Activated CD4-positive, alpha-beta memory T cell treated with anti-CD3 and anti-CD28 coated beads for 36 hours (primary cell): ENCODE measurements around the gene ASXL1. TPM values are rescaled to one million over a fixed set of nuclear protein-coding genes. Genes with fewer than 3 reads are reported as not detected.
A peak's percentile ranks its signal among the peaks of the same experiment; 100 is the strongest.

Experiments
- CTCF ChIA-PET: fragments of 350-600 bp; sonication (Branson Sonifier 250); formaldehyde crosslinking; loops from one replicate; lab custom pipeline; 2021; ENCODE audit warnings: antibody characterized with exemption, inconsistent platforms; lab: Charles Lee
- POLR2A ChIA-PET: fragments of 350-600 bp; sonication (Branson Sonifier 250); formaldehyde crosslinking; loops from one replicate; lab custom pipeline; 2021; ENCODE audit warnings: antibody characterized with exemption; lab: Charles Lee
- DNase-seq: peaks from one replicate; pipeline ENCODE4 v3.0.0-alpha.2; 2020
- H3K27ac Mint-ChIP-seq: one replicate; pipeline ENCODE4 v1.8.0; 2021; ENCODE audit warnings: mixed read lengths
- H3K27me3 Mint-ChIP-seq: one replicate; pipeline ENCODE4 v1.8.0; 2021; ENCODE audit warnings: mixed read lengths
- H3K36me3 Mint-ChIP-seq: one replicate; pipeline ENCODE4 v1.8.0; 2021; ENCODE audit warnings: mixed read lengths
- H3K4me1 Mint-ChIP-seq: one replicate; pipeline ENCODE4 v1.8.0; 2021; ENCODE audit warnings: low read depth, mixed read lengths
- H3K4me3 Mint-ChIP-seq: one replicate; pipeline ENCODE4 v1.8.0; 2021; ENCODE audit warnings: mild to moderate bottlenecking, mixed read lengths
- H3K9me3 Mint-ChIP-seq: one replicate; pipeline ENCODE4 v1.8.0; 2021; ENCODE audit warnings: mixed read lengths
- intact Hi-C: fragments of 100-400 bp; cut with micrococcal nuclease; formaldehyde crosslinking; loops from one replicate; pipeline ENCODE4 v1.15.1; 2023
- total RNA-seq, 2 experiments: library from RNA; stranded (reverse); gene quantifications; one replicate each; pipeline ENCODE4 v1.2.3, GENCODE V29; 2021

Gene ASXL1
- total RNA-seq, 2 experiments from 2014 or later, result 141 to 147 TPM

GRCh38 chr20:32416206-32416605 is 58.1 kb downstream of the ASXL1 start:
- H3K9me3 Mint-ChIP-seq, result no peaks in the 10 kb centered on the region
- H3K27ac Mint-ChIP-seq, result no peak overlapping the region
- no peaks in the 10 kb centered on the region for H3K27me3 Mint-ChIP-seq
- intact Hi-C loops, result no loop called here
- POLR2A ChIA-PET, result no interaction called here
- CTCF ChIA-PET, result no interaction called here
- H3K4me3 Mint-ChIP-seq, result no peak overlapping the region
- H3K4me1 Mint-ChIP-seq, result peaks cover 48% of the 10 kb centered on the region
- H3K36me3 Mint-ChIP-seq, result peaks cover 9% of the 10 kb centered on the region
- DNase-seq, result no peak

GRCh38 chr20:32418376-32418775 is 60.2 kb downstream of the ASXL1 start:
- POLR2A ChIA-PET, result no interaction called here
- H3K4me1 Mint-ChIP-seq, result peaks cover 39% of the 10 kb centered on the region
- CTCF ChIA-PET, result no interaction called here
- peaks cover 13% of the 10 kb centered on the region for H3K36me3 Mint-ChIP-seq
- DNase-seq, result no peak
- no peak overlapping the region for H3K4me3 Mint-ChIP-seq
- H3K27ac Mint-ChIP-seq, result no peak overlapping the region
- no peaks in the 10 kb centered on the region for H3K27me3 Mint-ChIP-seq
- intact Hi-C loops, result no loop called here
- no peaks in the 10 kb centered on the region for H3K9me3 Mint-ChIP-seq

GRCh38 chr20:32421290-32421689 is 63.2 kb downstream of the ASXL1 start:
- Mint-ChIP-seq H3K9me3 (no peaks in the 10 kb centered on the region), H3K4me1 (peaks cover 24% of the 10 kb centered on the region), H3K36me3 (peaks cover 20% of the 10 kb centered on the region), H3K4me3 (no peak overlapping the region), H3K27ac (no peak overlapping the region), H3K27me3 (no peaks in the 10 kb centered on the region)
- CTCF ChIA-PET, result no interaction called here
- intact Hi-C loops, result no loop called here
- POLR2A ChIA-PET, result no interaction called here
- DNase-seq, result no peak

GRCh38 chr20:32427996-32428395 is 69.9 kb downstream of the ASXL1 start:
- POLR2A ChIA-PET, result no interaction called here
- Mint-ChIP-seq H3K27ac (no peak overlapping the region), H3K4me1 (peaks cover 5% of the 10 kb centered on the region), H3K4me3 (no peak overlapping the region), H3K9me3 (no peaks in the 10 kb centered on the region), H3K36me3 (peaks cover 49% of the 10 kb centered on the region), H3K27me3 (no peaks in the 10 kb centered on the region)
- intact Hi-C loops, result no loop called here
- no peak for DNase-seq
- CTCF ChIA-PET, result no interaction called here

- H3K27ac Mint-ChIP-seq, result peak overlapping the region; percentile 44
- no peak for DNase-seq
- H3K4me1 Mint-ChIP-seq, result peaks cover 5% of the 10 kb centered on the region
- ChIA-PET CTCF (no interaction called here), POLR2A (no interaction called here)
- H3K36me3 Mint-ChIP-seq, result peaks cover 62% of the 10 kb centered on the region
- H3K4me3 Mint-ChIP-seq, result no peak overlapping the region
- intact Hi-C loops, result no loop called here
- H3K27me3 Mint-ChIP-seq, result no peaks in the 10 kb centered on the region
- H3K9me3 Mint-ChIP-seq, result no peaks in the 10 kb centered on the region
Observed at GRCh38 chr20:32429343-32429742, 71.2 kb downstream of the ASXL1 start.

GRCh38 chr20:32429745-32430360 is 71.7 kb downstream of the ASXL1 start:
- no peak overlapping the region for H3K27ac Mint-ChIP-seq
- no peaks in the 10 kb centered on the region for H3K9me3 Mint-ChIP-seq
- H3K36me3 Mint-ChIP-seq, result peaks cover 62% of the 10 kb centered on the region
- H3K4me1 Mint-ChIP-seq, result peaks cover 5% of the 10 kb centered on the region
- DNase-seq, result no peak
- H3K4me3 Mint-ChIP-seq, result no peak overlapping the region
- intact Hi-C loops, result no loop called here
- no peaks in the 10 kb centered on the region for H3K27me3 Mint-ChIP-seq
- ChIA-PET POLR2A (no interaction called here), CTCF (no interaction called here)

GRCh38 chr20:32431457-32431856 is 73.3 kb downstream of the ASXL1 start:
- ChIA-PET POLR2A (no interaction called here), CTCF (no interaction called here)
- intact Hi-C loops, result no loop called here
- Mint-ChIP-seq H3K4me1 (no peaks in the 10 kb centered on the region), H3K27me3 (no peaks in the 10 kb centered on the region), H3K36me3 (peaks cover 63% of the 10 kb centered on the region), H3K27ac (no peak overlapping the region), H3K9me3 (no peaks in the 10 kb centered on the region), H3K4me3 (no peak overlapping the region)
- DNase-seq, result no peak

GRCh38 chr20:32432277-32432676 is 74.1 kb downstream of the ASXL1 start:
- Mint-ChIP-seq H3K4me1 (no peaks in the 10 kb centered on the region), H3K27me3 (no peaks in the 10 kb centered on the region), H3K27ac (peak overlapping the region; percentile 3), H3K4me3 (no peak overlapping the region), H3K9me3 (no peaks in the 10 kb centered on the region), H3K36me3 (peaks cover 67% of the 10 kb centered on the region)
- POLR2A ChIA-PET, result no interaction called here
- intact Hi-C loops, result no loop called here
- CTCF ChIA-PET, result no interaction called here
- no peak for DNase-seq

GRCh38 chr20:32433311-32434021 is 75.3 kb downstream of the ASXL1 start:
- no peak for DNase-seq
- H3K36me3 Mint-ChIP-seq, result peaks cover 63% of the 10 kb centered on the region
- H3K4me1 Mint-ChIP-seq, result peaks cover 2% of the 10 kb centered on the region
- intact Hi-C loops, result no loop called here
- H3K4me3 Mint-ChIP-seq, result no peak overlapping the region
- H3K27me3 Mint-ChIP-seq, result no peaks in the 10 kb centered on the region
- CTCF ChIA-PET, result no interaction called here
- POLR2A ChIA-PET, result no interaction called here
- no peaks in the 10 kb centered on the region for H3K9me3 Mint-ChIP-seq
- no peak overlapping the region for H3K27ac Mint-ChIP-seq

- ChIA-PET POLR2A (no interaction called here), CTCF (no interaction called here)
- no peak overlapping the region for H3K4me3 Mint-ChIP-seq
- DNase-seq, result no peak
- H3K4me1 Mint-ChIP-seq, result peaks cover 12% of the 10 kb centered on the region
- H3K27ac Mint-ChIP-seq, result peak overlapping the region; percentile 38
- H3K36me3 Mint-ChIP-seq, result peaks cover 61% of the 10 kb centered on the region
- no peaks in the 10 kb centered on the region for H3K9me3 Mint-ChIP-seq
- intact Hi-C loops, result no loop called here
- H3K27me3 Mint-ChIP-seq, result no peaks in the 10 kb centered on the region
Observed at GRCh38 chr20:32434434-32434833, 76.3 kb downstream of the ASXL1 start.

- peaks cover 12% of the 10 kb centered on the region for H3K4me1 Mint-ChIP-seq
- no peaks in the 10 kb centered on the region for H3K9me3 Mint-ChIP-seq
- H3K27me3 Mint-ChIP-seq, result no peaks in the 10 kb centered on the region
- intact Hi-C loops, result no loop called here
- peaks cover 61% of the 10 kb centered on the region for H3K36me3 Mint-ChIP-seq
- ChIA-PET POLR2A (no interaction called here), CTCF (no interaction called here)
- no peak overlapping the region for H3K4me3 Mint-ChIP-seq
- no peak for DNase-seq
- H3K27ac Mint-ChIP-seq, result no peak overlapping the region
Observed at GRCh38 chr20:32435449-32436107, 77.4 kb downstream of the ASXL1 start.

- peaks cover 57% of the 10 kb centered on the region for H3K36me3 Mint-ChIP-seq
- ChIA-PET CTCF (interaction anchor here (1.2 kb wide), 1 partner anchor 16 kb away, joined by 3 read pairs; no protein-coding TSS in a partner anchor), POLR2A (no interaction called here)
- H3K4me3 Mint-ChIP-seq, result no peak overlapping the region
- H3K4me1 Mint-ChIP-seq, result peaks cover 12% of the 10 kb centered on the region
- H3K27ac Mint-ChIP-seq, result no peak overlapping the region
- no peaks in the 10 kb centered on the region for H3K27me3 Mint-ChIP-seq
- intact Hi-C loops, result no loop called here
- no peak for DNase-seq
- H3K9me3 Mint-ChIP-seq, result no peaks in the 10 kb centered on the region
Observed at GRCh38 chr20:32436142-32436861, 78.2 kb downstream of the ASXL1 start.
